ENCODE data around the gene BSN. TPM values are rescaled to one million over a fixed set of nuclear protein-coding genes. Genes with fewer than 3 reads are reported as not detected.

The BSN gene
- total RNA-seq, 1 donor: 0.27 TPM

- no peak for DNase-seq (ENCODE audit: low read depth)
- no peak overlapping the region for H3K4me3 ChIP-seq (ENCODE audit: low read depth, low read length)
- TF ChIP-seq CTCF (IDR thresholded peaks at IDR 0.05; ENCODE audit: insufficient read depth, low read length): no peak
Measured at GRCh38 chr3:49650637-49651036, 96.4 kb downstream of the BSN start.

DNA sequence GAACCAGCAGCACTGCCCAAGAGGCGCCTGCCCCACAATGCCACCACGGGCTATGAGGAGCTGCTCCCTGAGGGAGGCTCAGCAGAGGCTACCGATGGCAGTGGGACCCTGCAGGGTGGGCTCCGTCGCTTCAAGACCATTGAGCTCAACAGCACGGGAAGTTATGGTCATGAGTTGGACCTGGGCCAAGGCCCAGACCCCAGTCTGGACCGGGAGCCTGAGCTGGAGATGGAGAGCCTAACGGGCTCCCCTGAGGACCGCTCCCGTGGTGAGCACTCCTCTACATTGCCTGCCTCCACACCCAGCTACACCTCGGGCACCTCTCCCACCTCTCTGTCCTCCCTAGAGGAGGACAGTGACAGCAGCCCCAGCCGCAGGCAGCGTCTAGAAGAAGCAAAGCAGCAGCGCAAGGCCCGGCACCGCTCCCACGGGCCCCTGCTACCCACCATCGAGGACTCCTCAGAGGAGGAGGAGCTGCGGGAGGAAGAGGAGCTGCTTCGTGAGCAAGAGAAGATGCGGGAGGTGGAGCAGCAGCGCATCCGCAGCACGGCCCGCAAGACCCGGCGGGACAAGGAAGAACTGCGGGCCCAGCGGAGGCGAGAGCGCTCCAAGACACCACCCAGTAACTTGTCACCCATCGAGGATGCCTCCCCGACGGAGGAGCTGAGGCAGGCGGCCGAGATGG, 98.1 kb downstream of the BSN start:
- no peak for DNase-seq (ENCODE audit: low read depth)
- TF ChIP-seq CTCF (IDR thresholded peaks at IDR 0.05; ENCODE audit: insufficient read depth, low read length): no peak
- H3K4me3 ChIP-seq (ENCODE audit: low read depth, low read length): no peak overlapping the region

DNA sequence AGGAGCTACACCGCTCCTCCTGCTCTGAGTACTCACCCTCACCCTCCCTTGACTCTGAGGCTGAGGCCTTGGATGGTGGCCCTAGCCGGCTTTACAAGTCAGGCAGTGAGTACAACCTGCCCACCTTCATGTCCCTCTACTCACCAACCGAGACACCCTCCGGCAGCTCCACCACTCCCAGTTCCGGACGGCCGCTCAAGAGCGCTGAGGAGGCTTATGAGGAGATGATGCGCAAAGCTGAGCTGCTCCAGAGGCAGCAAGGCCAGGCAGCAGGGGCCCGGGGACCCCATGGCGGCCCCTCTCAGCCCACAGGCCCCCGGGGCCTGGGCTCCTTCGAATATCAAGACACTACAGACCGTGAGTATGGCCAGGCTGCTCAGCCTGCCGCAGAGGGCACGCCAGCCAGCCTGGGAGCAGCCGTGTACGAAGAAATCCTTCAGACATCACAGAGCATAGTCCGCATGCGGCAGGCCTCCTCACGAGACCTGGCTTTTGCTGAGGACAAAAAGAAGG, 98.7 kb downstream of the BSN start:
- no peak for TF ChIP-seq CTCF (IDR thresholded peaks at IDR 0.05; ENCODE audit: insufficient read depth, low read length)
- no peak overlapping the region for H3K4me3 ChIP-seq (ENCODE audit: low read depth, low read length)
- DNase-seq (ENCODE audit: low read depth): no peak

GRCh38 chr3:49653621-49654020, 99.3 kb downstream of the BSN start:
- DNase-seq (ENCODE audit: low read depth): no peak
- H3K4me3 ChIP-seq (ENCODE audit: low read depth, low read length): no peak overlapping the region
- no peak for TF ChIP-seq CTCF (IDR thresholded peaks at IDR 0.05; ENCODE audit: insufficient read depth, low read length)

GRCh38 chr3:49654176-49654825, 100.0 kb downstream of the BSN start:
- no peak for TF ChIP-seq CTCF (IDR thresholded peaks at IDR 0.05; ENCODE audit: insufficient read depth, low read length)
- H3K4me3 ChIP-seq (ENCODE audit: low read depth, low read length): no peak overlapping the region
- DNase-seq (ENCODE audit: low read depth): no peak

DNA sequence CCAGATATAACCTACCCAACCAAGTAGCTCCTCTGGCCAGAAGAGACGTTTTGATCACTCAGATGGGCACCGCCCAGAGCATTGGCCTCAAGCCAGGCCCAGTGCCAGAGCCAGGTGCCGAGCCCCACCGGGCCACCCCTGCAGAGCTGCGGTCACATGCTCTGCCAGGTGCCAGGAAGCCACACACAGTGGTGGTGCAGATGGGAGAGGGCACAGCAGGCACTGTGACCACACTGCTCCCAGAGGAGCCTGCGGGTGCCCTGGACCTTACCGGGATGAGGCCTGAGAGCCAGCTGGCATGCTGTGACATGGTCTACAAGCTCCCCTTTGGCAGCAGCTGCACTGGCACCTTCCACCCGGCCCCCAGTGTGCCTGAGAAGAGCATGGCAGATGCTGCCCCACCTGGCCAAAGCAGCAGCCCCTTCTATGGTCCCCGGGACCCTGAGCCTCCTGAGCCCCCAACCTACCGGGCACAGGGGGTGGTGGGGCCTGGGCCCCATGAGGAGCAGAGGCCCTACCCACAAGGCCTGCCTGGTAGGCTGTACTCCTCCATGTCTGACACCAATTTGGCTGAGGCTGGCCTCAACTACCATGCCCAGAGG, 100.8 kb downstream of the BSN start:
- no peak for DNase-seq (ENCODE audit: low read depth)
- no peak overlapping the region for H3K4me3 ChIP-seq (ENCODE audit: low read depth, low read length)
- TF ChIP-seq CTCF (IDR thresholded peaks at IDR 0.05; ENCODE audit: insufficient read depth, low read length): no peak
